Measurements from ENCODE around the gene LIMA1.
"Not testable (repeated sequence)": the region's sequence is repeated elsewhere in the genome, so short reads cannot be mapped to it uniquely, and the experiment has no call there.

The LIMA1 gene

DNA sequence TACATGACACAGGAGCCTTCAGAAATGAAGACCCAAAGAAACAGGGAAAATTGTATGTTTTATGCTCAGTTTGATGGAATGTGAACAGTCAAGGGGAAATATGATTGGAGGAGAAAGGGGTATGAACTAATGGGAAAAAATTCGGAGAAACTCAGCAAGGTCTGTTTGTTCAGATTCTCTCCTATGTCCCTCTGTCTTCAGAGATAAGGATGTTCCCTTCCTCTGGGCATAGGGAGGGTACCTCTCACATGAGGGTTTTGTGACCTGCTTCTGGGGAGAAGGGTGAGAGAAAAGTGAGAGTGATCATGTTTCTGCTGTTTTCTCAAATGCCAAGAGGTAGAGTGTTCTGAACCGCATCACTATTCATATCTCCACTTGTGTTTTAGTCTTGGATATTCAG is 26.6 kb upstream of the LIMA1 start:
- no peak for TF ChIP-seq ZNF274 (IDR thresholded peaks at IDR 0.05; ENCODE audit: low read depth, low read length)
- H3K4me3 ChIP-seq (ENCODE audit: low read length) = no peak overlapping the region

DNA sequence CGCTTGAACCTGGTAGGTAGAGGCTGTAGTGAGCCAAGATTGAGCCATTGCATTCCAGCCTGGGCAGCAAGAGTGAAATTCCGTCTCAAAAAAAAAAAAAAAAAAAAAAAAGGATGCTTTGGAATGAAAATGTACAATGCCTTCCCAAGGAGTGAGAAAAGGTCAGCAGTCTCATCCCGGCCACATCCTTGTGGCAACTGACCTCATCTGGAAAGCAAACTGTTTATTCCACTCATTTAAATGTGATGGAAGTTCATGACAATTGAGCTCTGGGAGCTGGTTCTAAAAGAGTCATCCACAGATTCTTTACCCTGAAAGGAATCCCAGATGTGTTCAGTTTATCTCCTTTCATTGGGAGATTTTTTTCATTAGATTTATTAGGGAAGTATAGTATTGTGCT is 19.4 kb upstream of the LIMA1 start:
- no peak overlapping the region for H3K4me3 ChIP-seq (ENCODE audit: low read length)
- no peak for TF ChIP-seq ZNF274 (IDR thresholded peaks at IDR 0.05; ENCODE audit: low read depth, low read length)

GRCh38 chr12:50297996-50298395 is 14.7 kb upstream of the LIMA1 start:
- no peak overlapping the region for H3K4me3 ChIP-seq (ENCODE audit: low read length)
- TF ChIP-seq ZNF274 (IDR thresholded peaks at IDR 0.05; ENCODE audit: low read depth, low read length) = no peak

GRCh38 chr12:50297027-50297426 is 13.7 kb upstream of the LIMA1 start:
- H3K4me3 ChIP-seq (ENCODE audit: low read length) = no peak overlapping the region
- no peak for TF ChIP-seq ZNF274 (IDR thresholded peaks at IDR 0.05; ENCODE audit: low read depth, low read length)

- no peak overlapping the region for H3K4me3 ChIP-seq (ENCODE audit: low read length)
- TF ChIP-seq ZNF274 (IDR thresholded peaks at IDR 0.05; ENCODE audit: low read depth, low read length) = no peak
Measured at GRCh38 chr12:50296554-50296953, 13.2 kb upstream of the LIMA1 start.

- H3K4me3 ChIP-seq (ENCODE audit: low read length) = no peak overlapping the region
- no peak for TF ChIP-seq ZNF274 (IDR thresholded peaks at IDR 0.05; ENCODE audit: low read depth, low read length)
Measured at GRCh38 chr12:50291377-50291776, 8.1 kb upstream of the LIMA1 start.

GRCh38 chr12:50290692-50291091 is 7.4 kb upstream of the LIMA1 start:
- not testable (repeated sequence) for H3K4me3 ChIP-seq (ENCODE audit: low read length)

DNA sequence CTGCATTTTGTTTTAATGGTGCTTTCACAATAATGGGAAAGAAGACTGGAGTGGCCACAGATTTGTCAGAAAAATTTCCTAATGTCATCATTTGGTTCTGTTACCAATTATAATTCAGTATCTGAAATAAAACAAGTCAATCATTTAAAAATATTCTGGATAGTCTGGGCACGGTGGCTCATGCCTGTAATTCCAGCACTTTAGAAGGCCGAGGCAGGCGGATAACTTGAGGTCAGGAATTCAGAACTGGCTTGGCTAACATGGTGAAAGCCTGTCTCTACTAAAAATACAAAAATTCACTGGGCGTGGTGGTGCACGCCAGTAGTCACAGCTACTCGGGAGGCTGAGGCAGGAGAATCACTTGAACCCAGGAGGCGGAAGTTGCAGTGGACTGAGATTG is 4.0 kb upstream of the LIMA1 start:
- no peak overlapping the region for H3K4me3 ChIP-seq (ENCODE audit: low read length)
- no peak for TF ChIP-seq ZNF274 (IDR thresholded peaks at IDR 0.05; ENCODE audit: low read depth, low read length)

- TF ChIP-seq ZNF274 (IDR thresholded peaks at IDR 0.05; ENCODE audit: low read depth, low read length) = no peak
- no peak overlapping the region for H3K4me3 ChIP-seq (ENCODE audit: low read length)
Measured at GRCh38 chr12:50285253-50285652, 1.9 kb upstream of the LIMA1 start.

DNA sequence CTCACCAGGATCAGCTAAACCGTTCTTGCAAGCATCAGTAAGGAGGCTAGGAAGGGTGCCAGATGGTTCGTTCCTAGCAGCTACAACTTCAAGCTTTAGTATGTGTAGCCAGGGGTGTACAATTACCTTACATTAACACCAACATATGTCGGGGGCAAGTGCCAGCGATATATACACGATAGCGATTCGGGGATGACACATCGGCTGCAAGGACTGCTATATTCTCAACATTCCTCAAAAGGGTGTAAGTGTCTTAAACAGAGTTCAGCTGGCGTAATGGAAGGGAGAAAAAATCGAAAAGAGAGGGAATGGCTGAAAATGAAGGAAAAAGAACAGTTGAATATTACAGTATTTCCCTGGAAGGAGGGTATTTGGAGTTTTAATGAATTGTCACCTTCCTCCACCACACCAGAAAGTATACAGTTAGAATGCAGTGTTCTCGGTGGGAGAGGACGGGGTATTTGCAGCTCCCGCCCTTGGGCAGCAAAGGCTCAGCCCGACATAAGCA is 545 bp downstream of the LIMA1 start:
- TF ChIP-seq ZNF274 (IDR thresholded peaks at IDR 0.05; ENCODE audit: low read depth, low read length) = no peak
- peak overlapping the region; percentile 89 for H3K4me3 ChIP-seq (ENCODE audit: low read length)

DNA sequence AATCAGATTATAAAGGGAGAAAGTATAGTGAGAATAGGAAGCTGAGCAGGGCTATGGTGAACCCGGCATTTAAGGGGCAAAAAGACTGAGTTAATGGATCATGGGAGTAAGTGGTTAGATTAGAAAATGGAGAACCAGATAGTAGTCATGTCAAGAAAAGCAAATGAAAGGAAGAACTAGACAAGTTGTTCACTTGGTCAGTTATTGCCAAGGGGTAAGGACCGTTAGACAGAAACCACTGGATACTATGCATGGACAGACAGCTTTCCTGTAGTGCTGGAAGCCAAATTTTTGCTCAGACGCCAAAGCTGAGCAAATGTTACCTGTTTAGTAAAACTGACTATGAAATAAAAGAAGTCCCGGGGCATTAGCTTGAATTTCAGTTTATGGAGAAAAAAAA is 3.8 kb downstream of the LIMA1 start:
- TF ChIP-seq ZNF274 (IDR thresholded peaks at IDR 0.05; ENCODE audit: low read depth, low read length) = no peak
- H3K4me3 ChIP-seq (ENCODE audit: low read length) = no peak overlapping the region

- H3K4me3 ChIP-seq (ENCODE audit: low read length) = no peak overlapping the region
- no peak for TF ChIP-seq ZNF274 (IDR thresholded peaks at IDR 0.05; ENCODE audit: low read depth, low read length)
Measured at GRCh38 chr12:50276912-50277671, 6.2 kb downstream of the LIMA1 start.

DNA sequence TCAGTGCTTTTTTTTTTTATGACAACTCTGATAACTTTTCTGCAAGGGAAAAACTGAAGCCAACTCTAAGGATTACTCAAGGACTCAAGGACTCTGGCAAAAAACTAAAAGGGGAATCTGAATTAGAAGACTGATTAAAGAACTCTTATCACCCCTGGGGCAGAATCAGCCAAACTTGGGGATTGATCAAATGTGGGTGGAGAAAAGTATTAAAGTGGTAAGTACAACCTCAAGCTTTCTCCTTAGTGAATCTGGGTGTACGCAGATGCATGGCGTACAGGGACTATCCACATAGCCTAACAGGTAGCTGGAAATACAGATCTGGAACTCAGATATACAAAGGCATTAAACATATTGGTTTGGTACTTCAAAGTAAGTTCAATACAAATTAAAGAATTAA is 7.3 kb downstream of the LIMA1 start:
- TF ChIP-seq ZNF274 (IDR thresholded peaks at IDR 0.05; ENCODE audit: low read depth, low read length) = no peak
- H3K4me3 ChIP-seq (ENCODE audit: low read length) = no peak overlapping the region

DNA sequence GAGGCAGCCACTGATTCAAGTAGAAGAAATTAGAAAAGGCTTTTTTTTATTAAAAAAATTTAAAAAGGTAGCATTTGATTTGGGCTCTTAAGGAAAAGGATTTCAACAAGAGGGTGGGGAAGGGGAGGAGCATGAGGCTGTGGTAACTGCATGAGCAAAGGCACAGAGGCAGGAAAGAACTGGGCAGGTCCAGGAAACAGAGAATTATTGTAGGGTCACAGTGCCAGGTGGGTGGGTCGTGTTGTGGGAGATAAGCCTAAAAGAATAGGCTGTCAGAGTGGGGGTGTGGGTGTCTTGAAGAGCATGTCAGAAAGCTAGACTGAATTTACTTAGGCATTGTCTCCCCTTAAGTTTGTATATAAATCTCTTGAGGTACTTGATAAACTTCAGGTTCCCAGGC is 7.8 kb downstream of the LIMA1 start:
- H3K4me3 ChIP-seq (ENCODE audit: low read length) = no peak overlapping the region
- TF ChIP-seq ZNF274 (IDR thresholded peaks at IDR 0.05; ENCODE audit: low read depth, low read length) = no peak

DNA sequence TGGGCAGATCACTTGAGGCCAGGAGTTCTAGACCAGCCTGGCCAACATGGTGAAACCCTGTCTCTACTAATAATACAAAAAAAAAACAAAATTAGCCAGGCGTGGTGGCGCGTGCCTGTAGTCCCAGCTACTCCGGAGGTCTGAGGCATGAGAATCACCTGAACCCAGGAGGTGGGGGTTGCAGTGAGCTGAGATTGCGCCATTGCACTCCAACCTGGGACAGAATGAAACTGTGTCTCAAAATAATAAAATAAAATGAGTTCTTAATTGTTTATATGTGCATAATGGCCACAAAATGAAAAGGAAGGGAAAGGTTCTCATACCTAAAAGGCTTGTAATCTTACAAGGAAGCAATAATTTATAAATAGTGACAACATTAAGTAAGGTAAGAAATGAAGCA is 8.2 kb downstream of the LIMA1 start:
- not testable (repeated sequence) for H3K4me3 ChIP-seq (ENCODE audit: low read length)

GRCh38 chr12:50271724-50272247 is 11.5 kb downstream of the LIMA1 start:
- no peak for TF ChIP-seq ZNF274 (IDR thresholded peaks at IDR 0.05; ENCODE audit: low read depth, low read length)
- no peak overlapping the region for H3K4me3 ChIP-seq (ENCODE audit: low read length)

Measured in GM08714 (cell line).